CD4-positive, CD25-positive, alpha-beta regulatory T cell (primary cell): ENCODE measurements around the gene MANEA. TPM values are rescaled to one million over a fixed set of nuclear protein-coding genes. Genes with fewer than 3 reads are reported as not detected.

ENCODE experiments used
- ATAC-seq, 2 donors: fragments of 150-1000 bp; cut with Tn5 transposase; one replicate each; pipeline ENCODE4 v1.10.0; 2021; ENCODE audit warnings: low read depth in 2 of 2, moderate number of reproducible peaks in 2 of 2, moderate library complexity in 1 of 2
- DNase-seq, 3 donors: peaks; one replicate each; pipeline versions ENCODE4 v3.0.0 to v3.0.0-alpha.2; 2012 to 2022; ENCODE audit warnings: mixed read lengths in 1 of 3
- H3K27ac ChIP-seq: one replicate; pipeline ENCODE4 v1.7.0; 2013; ENCODE audit warnings: mild to moderate bottlenecking, low read length; ENCODE audit not compliant: insufficient read depth, poor library complexity, severe bottlenecking
- H3K27me3 ChIP-seq: one replicate; pipeline ENCODE4 v1.7.0; 2013; ENCODE audit warnings: low read length; ENCODE audit not compliant: control insufficient read depth, insufficient read depth
- H3K36me3 ChIP-seq: one replicate; pipeline ENCODE4 v1.7.0; 2013; ENCODE audit warnings: mild to moderate bottlenecking, low read length, moderate library complexity; ENCODE audit not compliant: control insufficient read depth, insufficient read depth
- H3K4me1 ChIP-seq: 2 replicates; pipeline ENCODE4 v1.7.0; 2013; ENCODE audit warnings: mild to moderate bottlenecking, low read length; ENCODE audit not compliant: insufficient read depth, control insufficient read depth, poor library complexity, severe bottlenecking
- H3K4me3 ChIP-seq: one replicate; pipeline ENCODE4 v1.7.0; 2013; ENCODE audit warnings: low read depth, mild to moderate bottlenecking, low read length, moderate library complexity
- H3K9me3 ChIP-seq, 2 experiments: 1 replicate in 1 of 2; 2 replicates in 1 of 2; pipeline ENCODE4 v1.7.0; 2013; ENCODE audit warnings: low read length in 2 of 2, mild to moderate bottlenecking in 1 of 2, moderate library complexity in 1 of 2; ENCODE audit not compliant: control insufficient read depth in 2 of 2
- H3K27ac Mint-ChIP-seq, 3 donors: one replicate each; pipeline ENCODE4 v1.8.0; 2020 to 2022; ENCODE audit warnings: mild to moderate bottlenecking in 3 of 3, mixed read lengths in 3 of 3, moderate library complexity in 2 of 3
- H3K27me3 Mint-ChIP-seq: one replicate; pipeline ENCODE4 v1.8.0; 2022; ENCODE audit warnings: mild to moderate bottlenecking, mixed read lengths
- H3K36me3 Mint-ChIP-seq: one replicate; pipeline ENCODE4 v1.8.0; 2020; ENCODE audit warnings: mixed read lengths
- H3K4me1 Mint-ChIP-seq, 4 donors: one replicate each; pipeline ENCODE4 v1.8.0; 2020 to 2022; ENCODE audit warnings: mixed read lengths in 4 of 4, mild to moderate bottlenecking in 1 of 4
- H3K4me3 Mint-ChIP-seq, 4 donors: one replicate each; pipeline ENCODE4 v1.8.0; 2020 to 2022; ENCODE audit warnings: mild to moderate bottlenecking in 4 of 4, mixed read lengths in 4 of 4, moderate library complexity in 3 of 4
- H3K9me3 Mint-ChIP-seq, 7 donors: one replicate each; pipeline ENCODE4 v1.8.0; 2020 to 2022; ENCODE audit warnings: mixed read lengths in 7 of 7, mild to moderate bottlenecking in 3 of 7, moderate library complexity in 2 of 7
- polyA plus RNA-seq, 4 donors: library from polyadenylated mRNA; unstranded; fragments of 300-500 nt; fragmentation: Illumina TruSeq; gene quantifications; one replicate each; pipeline ENCODE4 v1.2.3, GENCODE V29; 2021
- total RNA-seq: library from RNA; stranded (reverse); gene quantifications from one replicate; pipeline ENCODE4 v1.2.3, GENCODE V29; 2022

Gene MANEA
- total and polyA plus RNA-seq, 5 donors from 2014 or later: 5.8 to 8.4 (median 7.4) TPM

DNA sequence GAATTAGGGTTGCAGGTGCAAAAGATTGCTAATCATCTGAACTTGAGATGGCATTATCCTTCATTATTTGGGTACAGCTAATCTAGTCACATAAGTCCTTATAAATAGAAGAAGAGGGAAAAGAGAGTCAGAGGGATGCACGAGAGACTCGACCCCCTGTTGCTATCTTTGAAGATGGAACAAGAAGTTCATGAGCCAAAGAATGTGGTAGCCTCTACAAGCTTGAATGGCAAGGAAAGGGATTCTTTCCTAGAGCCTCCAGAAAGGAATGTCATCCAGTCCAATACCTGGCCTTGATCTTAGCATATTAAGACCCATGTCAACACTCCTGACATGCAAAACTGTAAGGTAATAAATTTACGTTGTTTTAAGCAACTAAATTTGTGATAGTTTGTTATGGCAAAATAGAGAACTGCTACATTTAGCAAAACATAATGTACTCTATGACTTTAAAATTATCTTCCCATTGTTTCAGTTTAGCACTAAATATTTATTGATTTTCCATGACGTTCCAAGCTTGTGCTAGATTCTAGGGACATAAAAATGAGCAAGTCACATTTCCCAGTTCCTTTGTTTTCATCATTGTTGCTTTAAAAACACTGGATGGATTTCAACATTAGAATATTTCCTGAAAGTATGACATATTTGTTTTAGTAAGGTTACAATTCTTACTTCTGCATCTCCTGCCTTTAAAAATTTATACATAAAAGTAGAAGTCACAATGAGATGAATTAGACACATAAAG lies 12.7 kb downstream of the MANEA start:
- Histone ChIP-seq H3K36me3 (peaks cover 6% of the 10 kb centered on the region), H3K4me1 (peaks cover 15% of the 10 kb centered on the region), H3K27me3 (no peaks in the 10 kb centered on the region), H3K9me3 (no peaks in the 10 kb centered on the region), H3K27ac (no peak overlapping the region), H3K4me3 (no peak overlapping the region)
- H3K4me1 Mint-ChIP-seq: peaks cover 44 to 53% (median 45%) of the 10 kb centered on the region in 4 donors
- DNase-seq: no peak
- peaks cover 0 to 3% (median 0%) of the 10 kb centered on the region in 7 donors for H3K9me3 Mint-ChIP-seq
- H3K27me3 Mint-ChIP-seq: no peaks in the 10 kb centered on the region
- H3K4me3 Mint-ChIP-seq: peak overlapping the region in 1 of 4 donors; percentile 22
- H3K36me3 Mint-ChIP-seq: peaks cover 28% of the 10 kb centered on the region
- ATAC-seq: no peak
- no peak overlapping the region for H3K27ac Mint-ChIP-seq

DNA sequence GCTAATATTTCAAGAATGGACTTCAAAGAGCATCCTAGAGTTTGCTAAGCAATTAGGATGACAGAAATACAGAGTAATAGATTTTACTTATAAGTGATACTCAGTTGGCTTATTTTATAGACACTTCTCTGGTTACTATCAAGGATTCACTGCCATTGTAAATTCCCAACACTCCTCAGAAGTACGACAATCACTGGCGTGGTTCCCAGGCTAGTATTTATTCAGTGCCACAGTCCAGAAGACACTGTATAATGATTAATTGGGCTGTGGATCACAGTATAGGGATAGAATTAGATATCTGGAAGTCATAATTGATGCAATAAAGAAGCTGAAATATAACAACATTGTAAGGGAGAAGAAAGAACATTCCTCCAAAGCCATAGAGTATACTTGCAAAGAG lies 15.7 kb downstream of the MANEA start:
- ATAC-seq (no peak), DNase-seq (no peak)
- Mint-ChIP-seq H3K9me3 (peaks cover 0 to 3% (median 0%) of the 10 kb centered on the region in 7 donors), H3K36me3 (peaks cover 34% of the 10 kb centered on the region), H3K27ac (no peak overlapping the region), H3K4me1 (peaks cover 32 to 48% (median 41%) of the 10 kb centered on the region in 4 donors), H3K4me3 (no peak overlapping the region), H3K27me3 (no peaks in the 10 kb centered on the region)
- no peaks in the 10 kb centered on the region for H3K27me3 ChIP-seq
- no peaks in the 10 kb centered on the region for H3K9me3 ChIP-seq
- H3K27ac ChIP-seq: no peak overlapping the region
- H3K4me3 ChIP-seq: no peak overlapping the region
- H3K36me3 ChIP-seq: no peaks in the 10 kb centered on the region
- peaks cover 8% of the 10 kb centered on the region for H3K4me1 ChIP-seq

DNA sequence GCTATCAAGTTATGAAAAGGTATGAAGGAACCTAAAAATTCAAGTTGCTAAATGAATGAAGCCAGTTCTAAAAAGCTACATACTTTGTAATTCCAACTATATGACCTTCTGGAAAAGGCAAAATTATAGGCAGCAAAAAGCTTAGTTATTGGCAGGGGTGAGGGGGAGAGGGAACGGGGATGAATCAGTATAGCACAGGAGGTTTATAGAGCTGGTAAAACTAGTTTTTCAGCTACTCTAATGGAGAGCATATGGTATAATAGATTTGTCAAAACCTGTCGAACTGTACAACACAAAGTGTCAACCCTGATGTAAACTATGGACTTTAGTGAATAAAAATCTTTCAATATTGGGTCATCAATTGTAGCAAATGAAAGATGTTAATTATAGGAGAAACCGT lies 18.7 kb downstream of the MANEA start:
- Mint-ChIP-seq H3K4me3 (no peak overlapping the region), H3K4me1 (peaks cover 18 to 43% (median 33%) of the 10 kb centered on the region in 4 donors), H3K36me3 (peaks cover 41% of the 10 kb centered on the region), H3K9me3 (peaks cover 0 to 3% (median 0%) of the 10 kb centered on the region in 7 donors), H3K27ac (no peak overlapping the region), H3K27me3 (no peaks in the 10 kb centered on the region)
- H3K27ac ChIP-seq: no peak overlapping the region
- H3K9me3 ChIP-seq: no peaks in the 10 kb centered on the region
- H3K27me3 ChIP-seq: no peaks in the 10 kb centered on the region
- no peaks in the 10 kb centered on the region for H3K36me3 ChIP-seq
- H3K4me1 ChIP-seq: no peaks in the 10 kb centered on the region
- no peak for DNase-seq
- H3K4me3 ChIP-seq: no peak overlapping the region
- ATAC-seq: no peak

DNA sequence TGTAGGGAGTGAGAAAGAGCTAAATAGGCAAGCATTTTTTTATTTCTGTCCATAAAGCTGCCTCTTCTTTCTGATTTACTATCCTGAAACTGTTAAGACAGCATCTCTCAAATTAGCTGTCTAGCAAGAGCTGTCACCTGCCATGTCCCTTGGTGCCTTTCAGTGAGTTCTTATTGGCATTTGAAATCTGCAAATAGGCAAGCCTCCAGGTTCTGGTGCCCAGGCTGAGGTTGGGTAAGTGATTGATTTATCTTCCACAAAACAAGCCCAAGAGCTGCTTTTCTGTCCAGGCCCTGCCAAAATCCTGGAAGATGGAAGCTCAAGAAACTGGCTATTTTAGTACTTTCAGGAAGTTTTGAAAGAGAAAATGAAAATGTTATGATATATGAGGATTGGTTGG lies 22.4 kb downstream of the MANEA start:
- peaks cover 34% of the 10 kb centered on the region for H3K36me3 Mint-ChIP-seq
- no peaks in the 10 kb centered on the region for H3K27me3 Mint-ChIP-seq
- peaks cover 2 to 24% (median 16%) of the 10 kb centered on the region in 4 donors for H3K4me1 Mint-ChIP-seq
- H3K9me3 Mint-ChIP-seq: no peaks in the 10 kb centered on the region
- no peak for DNase-seq
- Histone ChIP-seq H3K36me3 (no peaks in the 10 kb centered on the region), H3K4me3 (no peak overlapping the region), H3K27me3 (no peaks in the 10 kb centered on the region), H3K27ac (no peak overlapping the region), H3K9me3 (no peaks in the 10 kb centered on the region), H3K4me1 (no peaks in the 10 kb centered on the region)
- no peak for ATAC-seq
- no peak overlapping the region for H3K4me3 Mint-ChIP-seq
- H3K27ac Mint-ChIP-seq: no peak overlapping the region

DNA sequence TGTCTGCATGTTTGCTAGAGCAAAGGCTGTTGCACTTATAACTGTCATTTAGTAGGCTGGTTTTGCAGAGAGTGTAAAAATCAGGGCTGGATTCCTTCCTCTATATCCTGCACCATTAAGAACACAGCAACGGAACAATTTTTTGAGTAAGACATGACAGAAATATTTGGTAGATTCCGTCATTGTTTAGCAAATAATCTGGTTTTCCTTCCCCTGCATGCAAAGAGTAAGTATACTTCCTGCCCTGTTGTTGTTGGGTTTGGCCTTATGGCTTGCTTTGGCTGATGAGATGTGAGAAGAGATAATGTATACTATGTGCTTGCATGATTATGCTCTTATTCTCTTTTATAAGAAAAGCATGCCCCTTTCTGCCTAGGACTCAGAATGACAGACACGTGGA lies 23.8 kb downstream of the MANEA start:
- DNase-seq (no peak), ATAC-seq (no peak)
- no peaks in the 10 kb centered on the region for H3K27me3 Mint-ChIP-seq
- peaks cover 2 to 12% (median 11%) of the 10 kb centered on the region in 4 donors for H3K4me1 Mint-ChIP-seq
- peaks cover 32% of the 10 kb centered on the region for H3K36me3 Mint-ChIP-seq
- no peaks in the 10 kb centered on the region for H3K27me3 ChIP-seq
- no peaks in the 10 kb centered on the region for H3K4me1 ChIP-seq
- no peak overlapping the region for H3K27ac ChIP-seq
- H3K27ac Mint-ChIP-seq: peak overlapping the region in 1 of 3 donors; percentile 70
- H3K4me3 ChIP-seq: no peak overlapping the region
- no peaks in the 10 kb centered on the region for H3K9me3 ChIP-seq
- peaks cover 8% of the 10 kb centered on the region for H3K36me3 ChIP-seq
- H3K9me3 Mint-ChIP-seq: no peaks in the 10 kb centered on the region
- H3K4me3 Mint-ChIP-seq: no peak overlapping the region

DNA sequence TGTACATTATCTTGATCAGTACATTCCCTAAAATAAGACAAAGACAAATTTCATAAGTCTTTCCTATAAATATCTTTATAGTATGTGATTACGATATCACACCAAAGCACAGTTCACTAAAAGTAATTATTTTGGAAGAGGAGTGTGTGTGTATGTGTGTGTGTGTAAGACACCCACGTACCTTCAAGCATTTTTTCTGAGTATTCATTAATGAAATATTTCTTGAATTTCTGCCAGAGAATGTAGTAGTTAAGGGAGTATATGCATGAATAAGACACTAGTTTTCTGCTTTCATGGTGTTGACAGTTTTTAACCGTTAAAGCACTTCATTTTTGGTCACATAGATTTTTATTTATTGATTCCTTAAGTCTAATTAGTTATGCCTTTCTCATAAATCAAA lies 36.8 kb downstream of the MANEA start:
- peaks cover 20% of the 10 kb centered on the region for H3K27me3 Mint-ChIP-seq
- H3K4me3 Mint-ChIP-seq: no peak overlapping the region
- no peak overlapping the region for H3K27ac Mint-ChIP-seq

DNA sequence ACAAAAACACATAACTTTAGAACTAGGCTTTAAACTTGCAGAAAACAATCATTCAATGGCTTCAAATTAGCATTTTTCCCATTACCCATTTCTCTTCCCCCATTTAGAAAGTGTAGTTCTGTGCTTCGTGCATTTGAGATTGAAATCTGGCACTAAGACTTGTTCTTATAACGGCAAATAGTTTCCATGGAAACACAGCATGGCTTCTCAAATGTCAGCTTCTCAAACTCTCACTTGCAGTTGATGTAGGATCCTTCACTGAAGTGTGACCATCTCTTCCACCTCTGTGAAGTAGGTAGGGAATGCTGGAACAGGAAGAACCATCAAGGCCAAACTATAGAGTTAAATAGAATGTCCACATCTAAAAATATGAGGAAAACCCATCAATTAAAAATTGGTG lies 52.2 kb downstream of the MANEA start:
- no peaks in the 10 kb centered on the region for H3K4me1 ChIP-seq
- no peak overlapping the region for H3K27ac ChIP-seq
- no peak overlapping the region for H3K4me3 ChIP-seq
- Mint-ChIP-seq H3K4me1 (no peaks in the 10 kb centered on the region), H3K27ac (no peak overlapping the region), H3K27me3 (peaks cover 6% of the 10 kb centered on the region), H3K36me3 (no peaks in the 10 kb centered on the region), H3K9me3 (peaks cover 0 to 4% (median 3%) of the 10 kb centered on the region in 7 donors), H3K4me3 (no peak overlapping the region)
- H3K36me3 ChIP-seq: no peaks in the 10 kb centered on the region
- DNase-seq (no peak), ATAC-seq (no peak)
- peaks cover 3% of the 10 kb centered on the region for H3K27me3 ChIP-seq
- H3K9me3 ChIP-seq: peaks cover 0 to 2% of the 10 kb centered on the region in 2 experiments

More for the DNA sequence above, 36.8 kb downstream of the MANEA start:
- ATAC-seq: no peak
- Mint-ChIP-seq H3K36me3 (no peaks in the 10 kb centered on the region), H3K4me1 (no peaks in the 10 kb centered on the region), H3K9me3 (no peaks in the 10 kb centered on the region)
- H3K4me3 ChIP-seq: no peak overlapping the region
- H3K36me3 ChIP-seq: no peaks in the 10 kb centered on the region
- no peak overlapping the region for H3K27ac ChIP-seq
- no peak for DNase-seq
- H3K27me3 ChIP-seq: no peaks in the 10 kb centered on the region
- no peaks in the 10 kb centered on the region for H3K9me3 ChIP-seq
- H3K4me1 ChIP-seq: no peaks in the 10 kb centered on the region
